ENCODE results near the gene SLC35F1. TPM values are rescaled to one million over a fixed set of nuclear protein-coding genes. Genes with fewer than 3 reads are reported as not detected.

Gene SLC35F1
- total and polyA plus RNA-seq, 2 donors (not counting 1 experiment from before 2014, with no cell fraction given), result not detected

- CTCF ChIA-PET, result no interaction called here
- Histone ChIP-seq H3K4me1 (ENCODE audit: control insufficient read depth in 2 of 2, insufficient read depth in 2 of 2, low read length in 2 of 2) (no peaks in the 10 kb centered on the region), H3K27me3 (replicated peaks in 1 of 4; ENCODE audit: control extremely low read depth in 1 of 4, control insufficient read depth in 3 of 4, insufficient read depth in 4 of 4, low read length in 3 of 4) (no peaks in the 10 kb centered on the region), H3K36me3 (replicated peaks in 1 of 2; ENCODE audit: control extremely low read depth in 1 of 2, control insufficient read depth in 1 of 2, extremely low read depth in 1 of 2, insufficient read depth in 2 of 2, low read length in 1 of 2) (no peaks in the 10 kb centered on the region), H3K27ac (ENCODE audit: low read length in 2 of 2) (no peak overlapping the region), H3K79me2 (ENCODE audit: control insufficient read depth, insufficient read depth, low read length) (no peaks in the 10 kb centered on the region), H3K9me3 (ENCODE audit: control extremely low read depth in 1 of 3, control insufficient read depth in 2 of 3, insufficient read depth in 1 of 3, low read length in 2 of 3) (no peaks in the 10 kb centered on the region), H2AFZ (ENCODE audit: insufficient read depth, low read depth, low read length, poor library complexity, severe bottlenecking) (no peak overlapping the region), H3K9ac (ENCODE audit: low read length) (no peak overlapping the region), H3K4me3 (ENCODE audit: control extremely low read depth in 1 of 5, extremely low read depth in 1 of 5, insufficient read depth in 1 of 5, low read depth in 2 of 5, low read length in 4 of 5) (no peak overlapping the region), H3K4me2 (replicated peaks; ENCODE audit: low read depth, low read length, poor library complexity, severe bottlenecking) (no peak overlapping the region), H4K20me1 (ENCODE audit: control insufficient read depth, insufficient read depth, low read length, poor library complexity, severe bottlenecking) (no peaks in the 10 kb centered on the region)
- intact Hi-C loops (cut with micrococcal nuclease), result no loop called here
- no peak for TF ChIP-seq CTCF (IDR thresholded peaks at IDR 0.05)
- TF ChIP-seq EZH2 (IDR thresholded peaks at IDR 0.05; ENCODE audit: borderline replicate concordance, insufficient read depth, low read depth, low read length, poor library complexity, severe bottlenecking), result no peak
- no peaks in the 10 kb centered on the region for H3K27me3 Mint-ChIP-seq
- H3K9me3 Mint-ChIP-seq (ENCODE audit: insufficient read depth), result no peaks in the 10 kb centered on the region
- POLR2A ChIA-PET, result no interaction called here
- DNase-seq (no peak), ATAC-seq (ENCODE audit: low read depth) (no peak)
- H3K27ac Mint-ChIP-seq, result no peak overlapping the region
- no peak overlapping the region for H3K4me3 Mint-ChIP-seq
- no peaks in the 10 kb centered on the region for H3K4me1 Mint-ChIP-seq
- WGBS (ENCODE audit: insufficient coverage), result 100% methylated on average over 4 of the region's 4 CpGs
These were observed 305.5 kb downstream of the SLC35F1 start for GRCh38 chr6:118212451-118213173.

DNA sequence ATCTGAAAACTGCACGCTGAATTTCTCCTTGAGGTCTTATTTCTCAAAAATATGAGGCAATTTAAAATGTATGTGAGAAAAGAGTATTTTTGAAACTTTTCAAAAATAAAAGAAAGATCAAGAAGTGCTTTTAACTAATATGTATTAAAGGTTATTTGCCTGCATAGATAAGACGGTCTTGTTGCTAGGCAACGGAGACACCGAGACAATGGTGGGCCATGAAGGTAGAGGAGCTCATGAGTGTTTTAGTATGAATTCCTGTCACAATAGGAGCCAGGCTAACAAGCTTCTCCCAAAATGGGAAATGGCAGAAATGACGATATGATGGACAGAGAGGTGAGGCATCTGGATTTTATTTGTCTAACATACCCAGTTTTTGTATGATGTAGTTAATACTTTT, 308.2 kb downstream of the SLC35F1 start:
- no peak for ATAC-seq (ENCODE audit: low read depth)
- TF ChIP-seq CTCF (IDR thresholded peaks at IDR 0.05), result no peak
- TF ChIP-seq EZH2 (IDR thresholded peaks at IDR 0.05; ENCODE audit: borderline replicate concordance, insufficient read depth, low read depth, low read length, poor library complexity, severe bottlenecking), result no peak
- no peak overlapping the region for H3K27ac ChIP-seq (ENCODE audit: low read length in 2 of 2)
- no peaks in the 10 kb centered on the region for H3K79me2 ChIP-seq (ENCODE audit: control insufficient read depth, insufficient read depth, low read length)
- intact Hi-C loops (cut with micrococcal nuclease), result no loop called here
- no peaks in the 10 kb centered on the region for H3K4me1 ChIP-seq (ENCODE audit: control insufficient read depth in 2 of 2, insufficient read depth in 2 of 2, low read length in 2 of 2)
- H3K27me3 ChIP-seq (replicated peaks in 1 of 4; ENCODE audit: control extremely low read depth in 1 of 4, control insufficient read depth in 3 of 4, insufficient read depth in 4 of 4, low read length in 3 of 4), result no peaks in the 10 kb centered on the region
- H3K9ac ChIP-seq (ENCODE audit: low read length), result no peak overlapping the region
- Mint-ChIP-seq H3K4me1 (no peaks in the 10 kb centered on the region), H3K27me3 (no peaks in the 10 kb centered on the region), H3K27ac (no peak overlapping the region), H3K4me3 (no peak overlapping the region), H3K9me3 (ENCODE audit: insufficient read depth) (no peaks in the 10 kb centered on the region)
- ChIA-PET POLR2A (no interaction called here), CTCF (no interaction called here)
- 100% methylated on average over 1 of the region's 5 CpGs for WGBS (ENCODE audit: insufficient coverage)
- H2AFZ ChIP-seq (ENCODE audit: insufficient read depth, low read depth, low read length, poor library complexity, severe bottlenecking), result no peak overlapping the region
- no peak overlapping the region for H3K4me2 ChIP-seq (replicated peaks; ENCODE audit: low read depth, low read length, poor library complexity, severe bottlenecking)
- no peak overlapping the region for H3K4me3 ChIP-seq (ENCODE audit: control extremely low read depth in 1 of 5, extremely low read depth in 1 of 5, insufficient read depth in 1 of 5, low read depth in 2 of 5, low read length in 4 of 5)
- no peaks in the 10 kb centered on the region for H3K9me3 ChIP-seq (ENCODE audit: control extremely low read depth in 1 of 3, control insufficient read depth in 2 of 3, insufficient read depth in 1 of 3, low read length in 2 of 3)
- no peak for DNase-seq
- H4K20me1 ChIP-seq (ENCODE audit: control insufficient read depth, insufficient read depth, low read length, poor library complexity, severe bottlenecking), result no peaks in the 10 kb centered on the region
- no peaks in the 10 kb centered on the region for H3K36me3 ChIP-seq (replicated peaks in 1 of 2; ENCODE audit: control extremely low read depth in 1 of 2, control insufficient read depth in 1 of 2, extremely low read depth in 1 of 2, insufficient read depth in 2 of 2, low read length in 1 of 2)
